Esophagus muscularis mucosa (tissue), 2 donors: Measurements from ENCODE around the gene ADCY7.

ENCODE experiments used
- EP300 ChIP-seq: sonication (generic); formaldehyde crosslinking; IDR thresholded peaks from one replicate; pipeline ENCODE4 v1.6.1; 2017; ENCODE audit warnings: antibody characterized with exemption
- POLR2A ChIP-seq: fragments of 450-650 bp; IDR thresholded peaks from one replicate; pipeline ENCODE4 v1.6.1; 2017; ENCODE audit warnings: antibody characterized with exemption, moderate library complexity, mild to moderate bottlenecking, low read depth

- TF ChIP-seq POLR2A (no peak), EP300 (no peak)
These were observed 4.3 kb downstream of the ADCY7 start for GRCh38 chr16:50270510-50271147.
